Head of caudate nucleus (tissue), 42 donors: ENCODE data around the gene COQ10A.
A peak's percentile ranks its signal among the peaks of the same experiment; 100 is the strongest.

Experiments used
- DNase-seq, 42 donors: peaks; one replicate each; pipeline versions ENCODE4 v3.0.0 to v3.0.0-alpha.2; 2020 to 2021; ENCODE audit warnings: mixed read lengths in 7 of 42
- intact Hi-C: fragments of 100-400 bp; cut with DNase I; formaldehyde crosslinking; loops from one replicate; pipeline ENCODE4 v1.15.0; 2022

The COQ10A gene

GRCh38 chr12:56266693-56267442 is at the start of gene COQ10A:
Gene COQ10A (plus strand): TSS chr12:56266942. CDS start chr12:56267119, 177 bp downstream.
- intact Hi-C loops = loop anchor here (10.0 kb wide), 1 partner anchor 72 kb away; no protein-coding TSS in a partner anchor

GRCh38 chr12:56219840-56220239 is 46.9 kb upstream of the COQ10A start:
- intact Hi-C loops = loop anchor here (5.0 kb wide), 2 partner anchors 37 to 93 kb away; partner anchors contain the start of genes ANKRD52 and ESYT1

More at GRCh38 chr12:56266693-56267442, at the start of gene COQ10A:
- DNase-seq = peak; percentile 81 to 96 (median 90)

GRCh38 chr12:56220611-56221231 is 46.0 kb upstream of the COQ10A start:
- intact Hi-C loops = loop anchor here (5.0 kb wide), 2 partner anchors 37 to 93 kb away; partner anchors contain the start of genes ANKRD52 and ESYT1

More at GRCh38 chr12:56219840-56220239, 46.9 kb upstream of the COQ10A start:
- DNase-seq = no peak

GRCh38 chr12:56221232-56221756 is 45.4 kb upstream of the COQ10A start:
- DNase-seq = peak in 41 of 42 donors; percentile 8 to 69 (median 44)
- intact Hi-C loops = loop anchor here (5.0 kb wide), 2 partner anchors 36 to 94 kb away; partner anchors contain the start of genes ANKRD52 and ESYT1

More at GRCh38 chr12:56220611-56221231, 46.0 kb upstream of the COQ10A start:
- peak in 11 of 42 donors; percentile 5 to 56 (median 23) for DNase-seq

GRCh38 chr12:56221757-56222530 is 44.8 kb upstream of the COQ10A start, which contains the start of gene RNF41:
Gene RNF41 (minus strand): TSS chr12:56221922. CDS start chr12:56214047, 7,875 bp downstream.
- intact Hi-C loops = loop anchor here (5.0 kb wide), 2 partner anchors 35 to 95 kb away; partner anchors contain the start of genes ANKRD52 and ESYT1

GRCh38 chr12:56222531-56222895 is 44.2 kb upstream of the COQ10A start:
- intact Hi-C loops = loop anchor here (5.0 kb wide), 2 partner anchors 35 to 95 kb away; partner anchors contain the start of genes ANKRD52 and ESYT1
- DNase-seq = no peak

More at GRCh38 chr12:56221757-56222530, 44.8 kb upstream of the COQ10A start, which contains the start of gene RNF41:
- peak; percentile 95 to 99 (median 98) for DNase-seq

GRCh38 chr12:56223571-56224101 is 43.1 kb upstream of the COQ10A start:
- DNase-seq = no peak
- intact Hi-C loops = loop anchor here (2.0 to 5.0 kb wide), 3 partner anchors 33 to 96 kb away; partner anchors contain the start of genes ANKRD52 and ESYT1

- intact Hi-C loops = loop anchor here (2.0 to 5.0 kb wide), 3 partner anchors 33 to 97 kb away; partner anchors contain the start of genes ANKRD52 and ESYT1
- peak; percentile 95 to 99 (median 98) for DNase-seq
Measured at GRCh38 chr12:56224102-56224701, 42.5 kb upstream of the COQ10A start, which contains the start of gene NABP2. Gene NABP2 (plus strand): TSS chr12:56224342. CDS start chr12:56224857, 515 bp downstream.

- intact Hi-C loops = loop anchor here (2.0 to 5.0 kb wide), 3 partner anchors 32 to 98 kb away; partner anchors contain the start of genes ANKRD52 and ESYT1
- no peak for DNase-seq
Measured at GRCh38 chr12:56224954-56225353, 41.8 kb upstream of the COQ10A start.

GRCh38 chr12:56229082-56229481 is 37.7 kb upstream of the COQ10A start:
- no peak for DNase-seq
- intact Hi-C loops = no loop called here

- intact Hi-C loops = no loop called here
- no peak for DNase-seq
Measured at GRCh38 chr12:56229916-56230431, 36.8 kb upstream of the COQ10A start, which contains the start of gene SLC39A5. Gene SLC39A5 (plus strand): TSS chr12:56230051. CDS start chr12:56231275, 1,224 bp downstream.

GRCh38 chr12:56230432-56231183 is 36.1 kb upstream of the COQ10A start:
- no peak for DNase-seq
- intact Hi-C loops = no loop called here

- no peak for DNase-seq
- intact Hi-C loops = no loop called here
Measured at GRCh38 chr12:56231184-56231582, 35.6 kb upstream of the COQ10A start.

GRCh38 chr12:56234746-56235436 is 31.9 kb upstream of the COQ10A start:
- no peak for DNase-seq
- intact Hi-C loops = no loop called here

- DNase-seq = no peak
- intact Hi-C loops = no loop called here
Measured at GRCh38 chr12:56236091-56236490, 30.7 kb upstream of the COQ10A start.

- no peak for DNase-seq
- intact Hi-C loops = no loop called here
Measured at GRCh38 chr12:56236985-56237384, 29.8 kb upstream of the COQ10A start.
